ENCODE results near the gene TP53. TPM values are rescaled to one million over a fixed set of nuclear protein-coding genes. Genes with fewer than 3 reads are reported as not detected.

The TP53 gene
- total RNA-seq, 1 donor: 71.3 TPM

GRCh38 chr17:7634384-7634783, 52.9 kb downstream of the TP53 start:
- no peaks in the 10 kb centered on the region for H4K20me1 ChIP-seq (ENCODE audit: insufficient read depth, low read length)
- H3K36me3 ChIP-seq (ENCODE audit: insufficient read depth, low read length): no peaks in the 10 kb centered on the region
- peak; percentile 86 for DNase-seq (ENCODE audit: insufficient read length, low spot score, missing footprints)
- H3K9me3 ChIP-seq (ENCODE audit: low read depth, low read length): no peaks in the 10 kb centered on the region
- no peaks in the 10 kb centered on the region for H3K79me2 ChIP-seq (ENCODE audit: insufficient read depth, low read length)
- peak; percentile 63 for TF ChIP-seq CTCF (IDR thresholded peaks at IDR 0.05; ENCODE audit: extremely low read depth, low read depth, low read length)
- H3K4me3 ChIP-seq (ENCODE audit: insufficient read depth, low read length): no peak overlapping the region
- no peak overlapping the region for H3K27ac ChIP-seq (ENCODE audit: low read depth, low read length)
- no peaks in the 10 kb centered on the region for H3K27me3 ChIP-seq (ENCODE audit: insufficient read depth, low read length)
- no peak overlapping the region for H3K4me2 ChIP-seq (ENCODE audit: insufficient read depth, low read length)
- H3K4me1 ChIP-seq (ENCODE audit: insufficient read depth, low read length): no peaks in the 10 kb centered on the region
- H2AFZ ChIP-seq (ENCODE audit: low read length): no peak overlapping the region

- H3K4me3 ChIP-seq (ENCODE audit: insufficient read depth, low read length): no peak overlapping the region
- no peak overlapping the region for H3K27ac ChIP-seq (ENCODE audit: low read depth, low read length)
- no peaks in the 10 kb centered on the region for H3K4me1 ChIP-seq (ENCODE audit: insufficient read depth, low read length)
- no peaks in the 10 kb centered on the region for H3K79me2 ChIP-seq (ENCODE audit: insufficient read depth, low read length)
- no peaks in the 10 kb centered on the region for H4K20me1 ChIP-seq (ENCODE audit: insufficient read depth, low read length)
- no peaks in the 10 kb centered on the region for H3K36me3 ChIP-seq (ENCODE audit: insufficient read depth, low read length)
- H3K4me2 ChIP-seq (ENCODE audit: insufficient read depth, low read length): no peak overlapping the region
- H2AFZ ChIP-seq (ENCODE audit: low read length): no peak overlapping the region
- H3K9me3 ChIP-seq (ENCODE audit: low read depth, low read length): no peaks in the 10 kb centered on the region
- H3K27me3 ChIP-seq (ENCODE audit: insufficient read depth, low read length): no peaks in the 10 kb centered on the region
- no peak for DNase-seq (ENCODE audit: insufficient read length, low spot score, missing footprints)
- no peak for TF ChIP-seq CTCF (IDR thresholded peaks at IDR 0.05; ENCODE audit: extremely low read depth, low read depth, low read length)
These were observed 54.2 kb downstream of the TP53 start for GRCh38 chr17:7633093-7633492.

- Histone ChIP-seq H3K4me1 (ENCODE audit: insufficient read depth, low read length) (no peaks in the 10 kb centered on the region), H2AFZ (ENCODE audit: low read length) (peak overlapping the region; percentile 38), H3K4me3 (ENCODE audit: insufficient read depth, low read length) (no peak overlapping the region), H3K4me2 (ENCODE audit: insufficient read depth, low read length) (no peak overlapping the region), H3K36me3 (ENCODE audit: insufficient read depth, low read length) (no peaks in the 10 kb centered on the region), H3K27me3 (ENCODE audit: insufficient read depth, low read length) (no peaks in the 10 kb centered on the region), H3K9me3 (ENCODE audit: low read depth, low read length) (no peaks in the 10 kb centered on the region), H4K20me1 (ENCODE audit: insufficient read depth, low read length) (no peaks in the 10 kb centered on the region), H3K79me2 (ENCODE audit: insufficient read depth, low read length) (peaks cover under 1% of the 10 kb centered on the region), H3K27ac (ENCODE audit: low read depth, low read length) (no peak overlapping the region)
- peak; percentile 97 for DNase-seq (ENCODE audit: insufficient read length, low spot score, missing footprints)
- peak; percentile 72 for TF ChIP-seq CTCF (IDR thresholded peaks at IDR 0.05; ENCODE audit: extremely low read depth, low read depth, low read length)
These were observed 54.8 kb downstream of the TP53 start for GRCh38 chr17:7632492-7632894.

- H3K4me3 ChIP-seq (ENCODE audit: insufficient read depth, low read length): no peak overlapping the region
- H3K27me3 ChIP-seq (ENCODE audit: insufficient read depth, low read length): no peaks in the 10 kb centered on the region
- no peak overlapping the region for H3K4me2 ChIP-seq (ENCODE audit: insufficient read depth, low read length)
- no peak overlapping the region for H2AFZ ChIP-seq (ENCODE audit: low read length)
- H3K36me3 ChIP-seq (ENCODE audit: insufficient read depth, low read length): no peaks in the 10 kb centered on the region
- no peaks in the 10 kb centered on the region for H4K20me1 ChIP-seq (ENCODE audit: insufficient read depth, low read length)
- no peak for DNase-seq (ENCODE audit: insufficient read length, low spot score, missing footprints)
- H3K79me2 ChIP-seq (ENCODE audit: insufficient read depth, low read length): peaks cover 9% of the 10 kb centered on the region
- no peak for TF ChIP-seq CTCF (IDR thresholded peaks at IDR 0.05; ENCODE audit: extremely low read depth, low read depth, low read length)
- no peaks in the 10 kb centered on the region for H3K9me3 ChIP-seq (ENCODE audit: low read depth, low read length)
- no peak overlapping the region for H3K27ac ChIP-seq (ENCODE audit: low read depth, low read length)
- H3K4me1 ChIP-seq (ENCODE audit: insufficient read depth, low read length): peaks cover 2% of the 10 kb centered on the region
These were observed 55.6 kb downstream of the TP53 start for GRCh38 chr17:7631398-7632380.
